T-helper 2 cell treated with Interferon-gamma antibody and Interleukin-4, amounts not matched to agents 5 μg/mL and 100 μg/mL, for 36 hours (primary cell): ENCODE results near the gene ECEL1.
"Not testable (repeated sequence)": the region's sequence is repeated elsewhere in the genome, so short reads cannot be mapped to it uniquely, and the experiment has no call there.

Source experiments
- DNase-seq: peaks from one replicate; pipeline ENCODE4 v3.0.0; 2021; ENCODE audit warnings: low spot score
- H3K27ac Mint-ChIP-seq: one replicate; pipeline ENCODE4 v1.8.0; 2021; ENCODE audit warnings: mild to moderate bottlenecking, mixed read lengths
- H3K27me3 Mint-ChIP-seq: one replicate; pipeline ENCODE4 v1.8.0; 2021; ENCODE audit warnings: low read depth, mixed read lengths
- H3K36me3 Mint-ChIP-seq: one replicate; pipeline ENCODE4 v1.8.0; 2021; ENCODE audit warnings: low read depth, mixed read lengths
- H3K4me1 Mint-ChIP-seq: one replicate; pipeline ENCODE4 v1.8.0; 2021; ENCODE audit warnings: low read depth, mixed read lengths
- H3K4me3 Mint-ChIP-seq: one replicate; pipeline ENCODE4 v1.8.0; 2022; ENCODE audit warnings: mild to moderate bottlenecking, moderate library complexity, mixed read lengths
- H3K9me3 Mint-ChIP-seq: one replicate; pipeline ENCODE4 v1.8.0; 2021; ENCODE audit warnings: mixed read lengths

The ECEL1 gene

DNA sequence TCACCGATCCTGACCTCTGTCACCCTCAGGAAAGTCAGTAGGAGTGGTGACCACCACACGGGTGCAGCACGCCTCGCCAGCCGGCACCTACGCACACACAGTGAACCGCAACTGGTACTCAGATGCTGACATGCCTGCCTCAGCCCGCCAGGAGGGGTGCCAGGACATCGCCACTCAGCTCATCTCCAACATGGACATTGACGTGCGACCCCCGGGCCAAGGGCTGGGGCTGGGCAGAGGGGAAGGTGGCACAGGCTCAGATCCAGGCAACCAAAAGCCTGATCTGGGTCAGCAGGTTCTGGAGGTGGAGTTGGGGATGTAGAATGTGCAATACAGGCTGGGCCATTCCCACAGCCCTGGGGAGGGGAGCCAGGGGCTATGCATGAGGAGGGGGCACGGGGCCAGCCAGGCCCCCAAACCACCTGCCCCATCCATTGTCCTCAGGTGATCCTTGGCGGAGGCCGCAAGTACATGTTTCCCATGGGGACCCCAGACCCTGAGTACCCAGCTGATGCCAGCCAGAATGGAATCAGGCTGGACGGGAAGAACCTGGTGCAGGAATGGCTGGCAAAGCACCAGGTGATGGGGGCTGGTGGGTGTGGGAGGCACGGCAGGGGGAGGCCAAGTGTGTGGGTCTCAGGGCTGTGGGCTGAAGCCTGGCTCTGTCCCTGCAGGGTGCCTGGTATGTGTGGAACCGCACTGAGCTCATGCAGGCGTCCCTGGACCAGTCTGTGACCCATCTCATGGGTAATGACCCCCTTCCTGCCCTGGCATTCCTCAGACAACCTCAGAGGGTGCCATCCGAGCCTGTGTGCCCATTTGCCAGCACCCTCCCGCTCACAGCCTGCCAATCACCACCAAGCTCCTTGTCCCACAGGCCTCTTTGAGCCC, 30.3 kb downstream of the ECEL1 start:
- H3K27ac Mint-ChIP-seq = no peak overlapping the region
- peaks cover 7% of the 10 kb centered on the region for H3K27me3 Mint-ChIP-seq
- H3K36me3 Mint-ChIP-seq = no peaks in the 10 kb centered on the region
- H3K4me3 Mint-ChIP-seq = no peak overlapping the region
- DNase-seq = no peak
- no peaks in the 10 kb centered on the region for H3K9me3 Mint-ChIP-seq
- H3K4me1 Mint-ChIP-seq = no peaks in the 10 kb centered on the region

DNA sequence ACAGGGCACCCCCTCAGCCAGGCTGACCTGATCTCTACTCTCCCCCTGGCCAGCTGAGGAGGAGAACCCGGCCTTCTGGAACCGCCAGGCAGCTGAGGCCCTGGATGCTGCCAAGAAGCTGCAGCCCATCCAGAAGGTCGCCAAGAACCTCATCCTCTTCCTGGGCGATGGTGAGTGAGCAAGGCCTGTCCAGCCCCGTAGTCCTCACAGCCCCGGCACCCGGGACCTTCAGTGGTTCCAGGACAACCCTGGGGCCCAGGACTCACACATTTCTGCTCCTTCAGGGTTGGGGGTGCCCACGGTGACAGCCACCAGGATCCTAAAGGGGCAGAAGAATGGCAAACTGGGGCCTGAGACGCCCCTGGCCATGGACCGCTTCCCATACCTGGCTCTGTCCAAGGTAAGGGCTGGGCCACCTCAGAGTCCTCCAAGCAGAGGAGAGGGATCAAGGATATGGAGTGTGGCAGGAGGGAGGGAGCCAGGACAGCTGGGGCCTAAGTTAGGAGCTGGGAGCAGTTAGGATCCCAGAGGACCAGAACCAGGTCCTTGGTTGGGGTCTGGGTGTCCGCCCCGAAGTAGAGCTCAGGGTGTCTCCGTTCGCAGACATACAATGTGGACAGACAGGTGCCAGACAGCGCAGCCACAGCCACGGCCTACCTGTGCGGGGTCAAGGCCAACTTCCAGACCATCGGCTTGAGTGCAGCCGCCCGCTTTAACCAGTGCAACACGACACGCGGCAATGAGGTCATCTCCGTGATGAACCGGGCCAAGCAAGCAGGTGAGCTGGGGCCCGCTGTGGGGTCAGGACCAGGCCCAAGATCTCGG, 31.1 kb downstream of the ECEL1 start:
- no peaks in the 10 kb centered on the region for H3K9me3 Mint-ChIP-seq
- no peaks in the 10 kb centered on the region for H3K36me3 Mint-ChIP-seq
- no peak overlapping the region for H3K27ac Mint-ChIP-seq
- DNase-seq = no peak
- H3K4me1 Mint-ChIP-seq = no peaks in the 10 kb centered on the region
- H3K4me3 Mint-ChIP-seq = no peak overlapping the region
- peaks cover 7% of the 10 kb centered on the region for H3K27me3 Mint-ChIP-seq

DNA sequence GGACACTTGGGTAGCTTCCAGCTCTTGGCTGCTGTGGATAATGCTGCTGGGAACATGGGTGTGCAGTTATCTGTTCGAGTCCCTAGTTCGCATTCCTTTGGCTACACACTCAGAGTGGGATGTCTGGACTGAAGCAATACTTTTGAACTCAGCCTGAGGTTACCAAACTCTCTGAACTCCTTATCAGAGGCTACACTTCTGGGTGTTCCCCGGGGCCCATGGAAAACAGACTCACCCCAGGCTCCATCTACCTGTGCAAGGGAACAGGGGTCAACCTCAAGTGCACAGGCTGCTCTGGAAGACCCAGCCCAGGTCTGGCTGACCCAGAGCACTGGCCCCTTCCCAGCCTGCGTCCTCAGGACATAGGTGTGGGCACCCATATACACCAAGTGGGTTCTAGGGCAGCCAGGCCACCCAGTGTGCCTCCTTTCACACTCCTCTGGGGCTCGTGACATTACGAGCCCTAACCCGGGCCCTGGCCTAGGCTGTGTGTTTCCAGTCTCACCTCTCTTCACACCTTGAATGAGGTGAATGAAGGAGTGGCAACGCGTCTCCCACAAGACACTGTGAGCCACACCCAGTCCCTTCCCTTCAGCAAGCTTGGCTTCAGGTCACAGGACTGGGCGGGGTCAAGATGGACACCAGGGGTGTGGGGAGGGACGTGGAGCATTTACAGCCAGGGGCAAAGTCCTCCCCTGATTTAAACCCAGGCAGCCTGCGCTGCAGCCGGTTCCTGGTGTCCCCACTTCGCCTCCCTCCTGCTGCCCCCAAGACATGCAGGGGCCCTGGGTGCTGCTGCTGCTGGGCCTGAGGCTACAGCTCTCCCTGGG, 32.0 kb downstream of the ECEL1 start, which contains the start of gene ALPI:
ALPI (plus strand) TSS at position 728 of the 830 bp plus-strand sequence; CDS start at position 775, 47 bp downstream.
- peaks cover 7% of the 10 kb centered on the region for H3K27me3 Mint-ChIP-seq
- DNase-seq = no peak
- H3K9me3 Mint-ChIP-seq = no peaks in the 10 kb centered on the region
- H3K4me1 Mint-ChIP-seq = no peaks in the 10 kb centered on the region
- H3K4me3 Mint-ChIP-seq = no peak within 1 kb of the TSS
- H3K27ac Mint-ChIP-seq = no peak within 1 kb of the TSS
- no peaks in the 10 kb centered on the region for H3K36me3 Mint-ChIP-seq

DNA sequence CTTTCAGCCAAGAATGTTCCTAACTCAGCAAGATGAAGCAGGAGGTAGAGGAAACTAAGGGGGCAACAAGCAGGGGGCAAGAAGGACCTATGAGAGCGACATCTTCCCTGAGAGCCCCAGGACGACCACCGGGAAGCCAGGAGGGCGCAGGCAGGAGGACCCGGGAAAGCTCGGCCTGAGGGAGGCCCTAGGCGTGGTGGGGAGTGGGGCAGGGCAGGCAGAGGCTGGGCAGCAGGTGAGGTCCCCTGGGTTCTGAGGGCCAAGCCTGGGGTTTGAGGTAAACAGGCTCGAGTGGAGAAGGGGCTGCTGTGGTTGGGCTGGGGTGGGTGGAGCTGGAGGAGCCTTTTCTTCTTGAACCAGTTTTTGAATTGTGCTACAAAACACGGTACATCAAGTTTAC, 33.0 kb downstream of the ECEL1 start:
- Mint-ChIP-seq H3K27me3 (peaks cover 5% of the 10 kb centered on the region), H3K9me3 (no peaks in the 10 kb centered on the region), H3K4me1 (no peaks in the 10 kb centered on the region), H3K4me3 (no peak overlapping the region), H3K36me3 (no peaks in the 10 kb centered on the region), H3K27ac (no peak overlapping the region)
- DNase-seq = no peak

DNA sequence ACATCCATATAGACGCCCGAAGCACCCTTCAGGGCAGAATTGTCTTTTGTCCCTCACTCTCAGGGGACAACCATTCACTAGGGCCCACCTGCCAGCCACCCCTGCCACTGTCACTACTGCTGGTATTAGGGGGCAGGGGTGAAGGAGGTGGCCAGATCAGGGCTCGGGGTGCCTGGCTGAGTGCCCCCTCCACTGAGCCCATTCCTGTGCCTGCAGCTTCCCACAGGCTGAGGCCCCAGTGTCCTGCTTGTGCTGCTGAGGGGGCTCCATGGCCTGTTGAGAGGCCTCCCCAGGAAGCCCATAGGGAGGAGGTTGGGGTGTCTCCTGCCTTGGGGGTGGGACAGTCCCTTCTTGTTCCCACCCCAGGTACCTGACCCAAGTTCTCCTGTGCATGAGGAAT, 36.0 kb downstream of the ECEL1 start:
- H3K27ac Mint-ChIP-seq, H3K4me3 Mint-ChIP-seq, H3K4me1 Mint-ChIP-seq, H3K27me3 Mint-ChIP-seq, H3K9me3 Mint-ChIP-seq, H3K36me3 Mint-ChIP-seq, DNase-seq: not testable (repeated sequence)

DNA sequence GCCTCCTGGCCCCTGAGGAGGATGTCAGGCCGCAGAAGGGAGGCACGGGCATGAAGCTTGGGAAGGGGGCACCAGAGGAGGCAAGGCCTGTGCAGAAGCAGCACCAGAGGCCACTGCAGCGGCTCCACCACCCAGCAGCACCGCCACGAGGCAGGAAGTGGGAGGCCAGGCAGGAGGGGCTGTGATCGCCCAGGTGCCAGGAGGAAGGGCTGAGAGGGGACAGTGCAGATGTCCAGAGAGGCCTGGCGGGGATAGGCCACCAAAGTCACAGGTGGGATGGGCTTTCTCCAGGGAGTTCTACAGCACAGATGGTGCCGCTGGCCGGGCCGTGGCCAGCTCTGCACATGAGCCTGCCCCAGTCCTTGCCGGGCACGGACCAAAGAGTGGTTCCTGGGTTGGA, 37.7 kb downstream of the ECEL1 start:
- Mint-ChIP-seq H3K36me3 (no peaks in the 10 kb centered on the region), H3K27me3 (peaks cover 2% of the 10 kb centered on the region), H3K9me3 (no peaks in the 10 kb centered on the region), H3K4me3 (no peak overlapping the region), H3K4me1 (no peaks in the 10 kb centered on the region), H3K27ac (no peak overlapping the region)
- no peak for DNase-seq

DNA sequence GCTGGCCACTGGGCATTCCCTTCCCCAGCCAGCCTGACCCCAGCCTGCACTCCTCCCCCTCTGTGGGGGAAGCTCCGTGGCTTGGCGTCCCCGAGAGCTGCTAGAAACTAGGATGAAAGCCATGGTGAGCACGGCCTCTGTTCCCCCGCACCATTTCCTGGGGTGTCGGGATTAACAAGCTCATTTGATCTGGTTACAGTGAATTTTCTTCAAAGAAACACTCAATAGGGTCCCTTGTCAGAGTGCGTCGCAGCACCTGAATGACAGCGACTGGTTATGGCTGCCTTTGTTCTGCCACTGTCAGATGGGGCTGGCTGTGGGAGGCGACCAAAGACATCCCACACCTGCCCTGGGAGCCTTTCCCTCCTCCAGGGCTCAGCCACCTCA, 39.3 kb downstream of the ECEL1 start:
- H3K4me3 Mint-ChIP-seq = no peak overlapping the region
- no peaks in the 10 kb centered on the region for H3K27me3 Mint-ChIP-seq
- DNase-seq = no peak
- no peaks in the 10 kb centered on the region for H3K9me3 Mint-ChIP-seq
- H3K36me3 Mint-ChIP-seq = no peaks in the 10 kb centered on the region
- H3K27ac Mint-ChIP-seq = no peak overlapping the region
- no peaks in the 10 kb centered on the region for H3K4me1 Mint-ChIP-seq

DNA sequence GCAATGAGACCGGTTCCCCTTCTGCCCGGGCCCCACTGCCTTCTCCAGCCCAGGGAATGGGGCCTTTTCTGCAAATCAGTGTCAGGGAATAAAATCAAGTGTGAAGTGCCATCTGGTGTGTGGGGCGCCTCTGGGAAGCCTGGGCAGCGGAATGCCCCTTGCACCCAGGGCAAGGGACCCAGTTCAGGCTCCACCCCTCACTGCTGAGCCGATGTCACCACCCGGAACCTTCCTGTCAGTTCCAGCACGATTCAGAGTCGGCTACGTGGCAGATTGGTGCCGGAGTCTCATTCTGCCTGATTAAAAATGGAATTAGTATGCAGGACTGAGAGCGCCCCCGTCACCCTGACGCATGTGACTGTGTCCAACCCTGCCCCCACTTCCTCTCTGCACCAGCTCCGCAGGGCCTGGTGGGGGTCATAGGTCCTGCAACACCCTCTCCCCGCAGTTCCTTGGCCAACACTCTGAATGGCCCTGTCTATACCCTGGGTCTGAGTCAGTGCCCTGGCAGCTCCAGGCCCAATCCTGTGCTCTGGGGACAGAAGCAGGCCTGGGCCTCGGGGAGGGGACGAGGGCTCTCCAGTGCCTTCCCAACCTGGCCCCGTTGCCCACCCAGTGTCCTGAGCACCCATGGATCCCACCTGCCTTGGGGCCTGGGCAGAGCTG, 39.9 kb downstream of the ECEL1 start:
- H3K9me3 Mint-ChIP-seq = no peaks in the 10 kb centered on the region
- no peaks in the 10 kb centered on the region for H3K4me1 Mint-ChIP-seq
- no peak overlapping the region for H3K27ac Mint-ChIP-seq
- H3K27me3 Mint-ChIP-seq = no peaks in the 10 kb centered on the region
- DNase-seq = no peak
- H3K4me3 Mint-ChIP-seq = no peak overlapping the region
- H3K36me3 Mint-ChIP-seq = no peaks in the 10 kb centered on the region

DNA sequence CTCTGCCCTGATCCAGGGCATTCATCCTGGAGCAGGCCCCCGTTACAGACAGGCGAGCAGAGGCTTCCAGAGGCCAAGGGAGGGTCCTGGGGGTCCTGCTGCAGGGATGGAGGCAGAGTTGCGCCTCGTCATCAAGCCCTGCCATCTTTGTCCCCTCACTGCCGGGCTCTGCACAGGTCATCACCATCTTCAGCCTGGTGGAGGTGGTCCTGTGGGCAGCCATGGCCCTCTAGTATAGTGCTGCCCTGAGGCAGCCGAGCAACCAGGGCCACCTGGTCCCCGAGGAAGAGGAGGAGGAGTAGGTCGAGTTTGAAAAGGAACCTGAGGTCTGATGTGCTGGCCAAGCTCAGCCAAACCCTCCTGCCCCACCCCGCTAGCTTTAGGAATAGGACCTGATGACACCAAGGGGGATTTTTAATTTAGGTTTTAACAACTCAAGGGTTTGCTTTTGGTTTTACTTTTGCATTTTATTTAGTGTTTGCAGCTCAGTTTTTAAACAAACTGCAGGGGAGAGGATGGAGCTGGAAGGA, 40.5 kb downstream of the ECEL1 start:
- H3K4me3 Mint-ChIP-seq = no peak overlapping the region
- no peaks in the 10 kb centered on the region for H3K4me1 Mint-ChIP-seq
- no peak for DNase-seq
- H3K9me3 Mint-ChIP-seq = no peaks in the 10 kb centered on the region
- H3K27me3 Mint-ChIP-seq = no peaks in the 10 kb centered on the region
- H3K36me3 Mint-ChIP-seq = no peaks in the 10 kb centered on the region
- no peak overlapping the region for H3K27ac Mint-ChIP-seq

DNA sequence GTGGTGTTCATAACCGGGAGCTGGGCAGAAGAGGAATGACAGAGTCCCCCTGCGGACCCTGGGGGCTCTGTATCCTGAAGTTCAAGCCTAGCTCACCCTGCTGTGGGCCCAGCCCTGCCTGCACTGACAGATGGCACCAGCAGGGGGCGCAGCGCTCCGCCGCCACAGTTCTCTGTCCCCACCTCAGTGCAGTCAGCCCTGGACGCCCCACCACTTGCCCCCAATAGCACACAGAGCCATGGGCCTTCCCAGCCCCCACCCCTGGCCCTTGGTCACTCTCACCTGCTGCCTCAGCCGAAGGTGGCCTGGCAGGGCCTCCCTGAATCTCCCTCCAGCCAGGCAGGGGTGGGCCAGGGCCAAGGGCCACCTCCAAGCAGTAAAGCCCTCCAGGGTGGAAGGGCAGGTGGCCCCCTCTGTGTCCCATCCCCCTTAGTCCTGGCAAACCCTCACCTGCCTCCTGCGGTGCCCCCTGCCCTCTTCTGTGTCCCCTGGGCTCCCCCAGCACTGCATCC, 41.3 kb downstream of the ECEL1 start:
- not testable (repeated sequence) for DNase-seq, H3K9me3 Mint-ChIP-seq, H3K27ac Mint-ChIP-seq, H3K36me3 Mint-ChIP-seq, H3K4me3 Mint-ChIP-seq, H3K4me1 Mint-ChIP-seq, H3K27me3 Mint-ChIP-seq

DNA sequence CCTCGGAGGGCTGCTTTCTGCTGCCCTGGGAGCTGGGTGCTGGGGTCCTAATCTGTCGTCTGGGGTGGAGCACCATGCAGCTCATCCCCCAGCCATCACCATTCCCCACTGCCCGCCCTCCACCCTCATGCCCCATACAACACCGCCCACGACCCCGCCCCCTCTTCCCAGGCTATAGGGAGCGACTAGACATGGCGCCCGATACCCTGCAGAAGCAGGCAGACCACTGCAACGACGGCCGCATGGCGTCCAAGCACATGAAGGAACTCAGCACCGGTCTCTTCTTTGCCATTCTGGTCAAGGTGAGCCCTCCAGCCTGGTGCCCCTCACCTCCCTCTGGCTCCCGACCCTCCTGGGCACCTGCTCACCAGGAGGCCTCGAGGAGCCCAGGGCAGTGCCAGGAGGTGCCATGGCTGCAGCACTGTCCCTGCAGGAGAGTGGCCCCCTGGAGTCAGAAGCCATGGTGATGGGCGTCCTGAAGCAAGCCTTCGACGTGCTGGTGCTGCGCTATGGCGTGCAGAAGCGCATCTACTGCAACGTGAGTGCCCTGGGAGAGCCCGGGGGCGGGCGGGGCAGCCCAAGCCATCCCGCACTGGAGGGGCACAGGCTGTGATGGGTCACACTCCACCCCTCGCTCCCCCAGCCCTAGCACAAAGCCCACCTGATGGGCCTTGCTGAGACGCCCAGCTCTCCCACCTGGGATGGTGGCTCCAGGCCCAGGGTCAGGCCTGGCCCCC, 42.3 kb downstream of the ECEL1 start:
- not testable (repeated sequence) for DNase-seq, H3K27ac Mint-ChIP-seq, H3K4me3 Mint-ChIP-seq, H3K36me3 Mint-ChIP-seq, H3K9me3 Mint-ChIP-seq, H3K4me1 Mint-ChIP-seq, H3K27me3 Mint-ChIP-seq

DNA sequence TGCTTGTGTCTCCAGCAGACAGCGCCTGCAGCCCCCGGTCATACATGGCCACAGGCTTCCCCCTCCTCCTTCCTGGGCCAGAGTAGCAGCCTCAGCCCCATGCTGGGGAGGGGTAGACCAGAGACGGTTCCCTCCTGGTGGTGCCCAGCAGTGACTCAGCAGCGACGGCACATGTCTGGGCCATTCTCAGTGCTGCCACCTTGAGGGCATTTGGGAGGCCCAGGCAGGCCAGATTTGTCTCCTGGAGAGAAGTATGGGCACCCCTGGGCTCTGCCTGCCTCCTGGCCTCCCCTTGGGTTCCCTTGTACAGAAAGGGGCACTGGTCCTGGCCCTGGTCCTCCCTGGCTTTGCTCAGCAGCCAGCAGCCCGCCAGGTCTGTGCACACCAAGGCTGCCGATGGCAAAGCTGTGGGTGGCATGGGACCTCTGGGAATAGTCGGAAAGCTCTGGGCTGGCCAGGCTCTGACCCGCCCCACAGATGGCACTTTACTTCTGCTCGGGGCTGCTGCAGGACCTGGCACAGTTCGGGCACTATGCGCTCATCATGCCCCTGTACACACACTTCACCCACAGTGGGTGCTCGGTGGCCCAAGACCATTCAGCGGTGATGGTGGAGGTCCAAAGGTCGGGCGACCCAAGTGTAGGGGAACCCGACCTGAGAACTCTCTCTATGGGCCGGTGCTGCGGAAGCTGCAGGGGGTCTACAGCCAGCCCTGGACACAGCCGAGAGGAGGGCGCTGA, 43.1 kb downstream of the ECEL1 start:
- Mint-ChIP-seq H3K4me1 (no peaks in the 10 kb centered on the region), H3K9me3 (no peaks in the 10 kb centered on the region), H3K27ac (no peak overlapping the region), H3K4me3 (no peak overlapping the region), H3K27me3 (peaks cover 2% of the 10 kb centered on the region), H3K36me3 (no peaks in the 10 kb centered on the region)
- peak; percentile 57 for DNase-seq
